ENCODE results near the gene ABHD17C.

The ABHD17C gene

GRCh38 chr15:80801891-80802680 is 107.0 kb downstream of the ABHD17C start:
- TF ChIP-seq CTCF (IDR thresholded peaks at IDR 0.05; ENCODE audit: control insufficient read depth, extremely low read depth, insufficient read depth), result no peak
- no peak for DNase-seq (ENCODE audit: low read depth)
- H3K4me3 ChIP-seq (ENCODE audit: low read depth, low read length), result no peak overlapping the region

- no peak for DNase-seq (ENCODE audit: low read depth)
- TF ChIP-seq CTCF (IDR thresholded peaks at IDR 0.05; ENCODE audit: control insufficient read depth, extremely low read depth, insufficient read depth), result no peak
- H3K4me3 ChIP-seq (ENCODE audit: low read depth, low read length), result no peak overlapping the region
These were observed 108.7 kb downstream of the ABHD17C start for GRCh38 chr15:80803580-80804525.

GRCh38 chr15:80804970-80805495 is 109.9 kb downstream of the ABHD17C start:
- no peak for TF ChIP-seq CTCF (IDR thresholded peaks at IDR 0.05; ENCODE audit: control insufficient read depth, extremely low read depth, insufficient read depth)
- H3K4me3 ChIP-seq (ENCODE audit: low read depth, low read length), result peak overlapping the region; percentile 10
- peak; percentile 86 for DNase-seq (ENCODE audit: low read depth)

Measured in LNCaP clone FGC (cell line).